ENCODE data around the gene TMEM175.
"Not testable (repeated sequence)": the region's sequence is repeated elsewhere in the genome, so short reads cannot be mapped to it uniquely, and the experiment has no call there.

TMEM175 gene

GRCh38 chr4:996997-997374 lies 64.7 kb downstream of the TMEM175 start:
- Histone ChIP-seq H3K27me3 (ENCODE audit: insufficient read depth, low read length) (peaks cover 54% of the 10 kb centered on the region), H3K4me3 (ENCODE audit: low read length) (no peak overlapping the region), H2AFZ (ENCODE audit: low read depth, low read length) (no peak overlapping the region), H3K9me3 (ENCODE audit: low read length) (peaks cover 11% of the 10 kb centered on the region), H3K36me3 (ENCODE audit: insufficient read depth, low read length) (no peaks in the 10 kb centered on the region), H3K4me1 (ENCODE audit: insufficient read depth, low read length) (peaks cover 19% of the 10 kb centered on the region)

GRCh38 chr4:997375-998071 lies 65.3 kb downstream of the TMEM175 start:
- Histone ChIP-seq H3K4me3 (ENCODE audit: low read length) (peak overlapping the region; percentile 33), H3K4me1 (ENCODE audit: insufficient read depth, low read length) (peaks cover 16% of the 10 kb centered on the region), H3K36me3 (ENCODE audit: insufficient read depth, low read length) (no peaks in the 10 kb centered on the region), H3K27me3 (ENCODE audit: insufficient read depth, low read length) (peaks cover 59% of the 10 kb centered on the region), H2AFZ (ENCODE audit: low read depth, low read length) (peak overlapping the region; percentile 67), H3K9me3 (ENCODE audit: low read length) (peaks cover 13% of the 10 kb centered on the region)

- Histone ChIP-seq H3K4me3 (ENCODE audit: low read length) (no peak overlapping the region), H3K9me3 (ENCODE audit: low read length) (peaks cover 13% of the 10 kb centered on the region), H3K27me3 (ENCODE audit: insufficient read depth, low read length) (peaks cover 65% of the 10 kb centered on the region), H3K4me1 (ENCODE audit: insufficient read depth, low read length) (peaks cover 11% of the 10 kb centered on the region), H3K36me3 (ENCODE audit: insufficient read depth, low read length) (no peaks in the 10 kb centered on the region), H2AFZ (ENCODE audit: low read depth, low read length) (no peak overlapping the region)
These were observed 65.9 kb downstream of the TMEM175 start for GRCh38 chr4:998096-998691.

- not testable (repeated sequence) for H2AFZ ChIP-seq (ENCODE audit: low read depth, low read length); H3K4me3 ChIP-seq (ENCODE audit: low read length); H3K36me3 ChIP-seq (ENCODE audit: insufficient read depth, low read length)
- Histone ChIP-seq H3K27me3 (ENCODE audit: insufficient read depth, low read length) (peaks cover 76% of the 10 kb centered on the region), H3K9me3 (ENCODE audit: low read length) (peaks cover 13% of the 10 kb centered on the region), H3K4me1 (ENCODE audit: insufficient read depth, low read length) (peaks cover 11% of the 10 kb centered on the region)
These were observed 67.1 kb downstream of the TMEM175 start for GRCh38 chr4:999240-999863.

GRCh38 chr4:999882-1000425 lies 67.7 kb downstream of the TMEM175 start:
- Histone ChIP-seq H3K27me3 (ENCODE audit: insufficient read depth, low read length) (peaks cover 82% of the 10 kb centered on the region), H3K4me1 (ENCODE audit: insufficient read depth, low read length) (peaks cover 11% of the 10 kb centered on the region), H3K9me3 (ENCODE audit: low read length) (peaks cover 15% of the 10 kb centered on the region), H2AFZ (ENCODE audit: low read depth, low read length) (no peak overlapping the region), H3K4me3 (ENCODE audit: low read length) (no peak overlapping the region), H3K36me3 (ENCODE audit: insufficient read depth, low read length) (no peaks in the 10 kb centered on the region)

GRCh38 chr4:1000686-1001260 lies 68.5 kb downstream of the TMEM175 start:
- H3K4me3 ChIP-seq (ENCODE audit: low read length), result no peak overlapping the region

GRCh38 chr4:1001561-1002130 lies 69.4 kb downstream of the TMEM175 start:
- no peak overlapping the region for H2AFZ ChIP-seq (ENCODE audit: low read depth, low read length)
- peaks cover 11% of the 10 kb centered on the region for H3K4me1 ChIP-seq (ENCODE audit: insufficient read depth, low read length)
- peaks cover 19% of the 10 kb centered on the region for H3K9me3 ChIP-seq (ENCODE audit: low read length)
- peaks cover 81% of the 10 kb centered on the region for H3K27me3 ChIP-seq (ENCODE audit: insufficient read depth, low read length)
- H3K36me3 ChIP-seq (ENCODE audit: insufficient read depth, low read length), result no peaks in the 10 kb centered on the region
- no peak overlapping the region for H3K4me3 ChIP-seq (ENCODE audit: low read length)

More at GRCh38 chr4:1000686-1001260, 68.5 kb downstream of the TMEM175 start:
- peaks cover 86% of the 10 kb centered on the region for H3K27me3 ChIP-seq (ENCODE audit: insufficient read depth, low read length)
- H3K4me1 ChIP-seq (ENCODE audit: insufficient read depth, low read length), result peaks cover 11% of the 10 kb centered on the region
- no peak overlapping the region for H2AFZ ChIP-seq (ENCODE audit: low read depth, low read length)
- peaks cover 19% of the 10 kb centered on the region for H3K9me3 ChIP-seq (ENCODE audit: low read length)
- no peaks in the 10 kb centered on the region for H3K36me3 ChIP-seq (ENCODE audit: insufficient read depth, low read length)

GRCh38 chr4:1002131-1002630 lies 69.9 kb downstream of the TMEM175 start:
- H2AFZ ChIP-seq (ENCODE audit: low read depth, low read length), result no peak overlapping the region
- H3K4me1 ChIP-seq (ENCODE audit: insufficient read depth, low read length), result peaks cover 11% of the 10 kb centered on the region
- no peak overlapping the region for H3K4me3 ChIP-seq (ENCODE audit: low read length)
- peaks cover 22% of the 10 kb centered on the region for H3K9me3 ChIP-seq (ENCODE audit: low read length)
- no peaks in the 10 kb centered on the region for H3K36me3 ChIP-seq (ENCODE audit: insufficient read depth, low read length)
- peaks cover 81% of the 10 kb centered on the region for H3K27me3 ChIP-seq (ENCODE audit: insufficient read depth, low read length)

- Histone ChIP-seq H3K36me3 (ENCODE audit: insufficient read depth, low read length) (no peaks in the 10 kb centered on the region), H3K9me3 (ENCODE audit: low read length) (peaks cover 22% of the 10 kb centered on the region), H3K4me1 (ENCODE audit: insufficient read depth, low read length) (peaks cover 8% of the 10 kb centered on the region), H3K27me3 (ENCODE audit: insufficient read depth, low read length) (peaks cover 83% of the 10 kb centered on the region), H2AFZ (ENCODE audit: low read depth, low read length) (no peak overlapping the region), H3K4me3 (ENCODE audit: low read length) (no peak overlapping the region)
These were observed 70.5 kb downstream of the TMEM175 start for GRCh38 chr4:1002631-1003251.

- H3K4me1 ChIP-seq (ENCODE audit: insufficient read depth, low read length), result peaks cover 7% of the 10 kb centered on the region
- H3K36me3 ChIP-seq (ENCODE audit: insufficient read depth, low read length), result no peaks in the 10 kb centered on the region
- no peak overlapping the region for H2AFZ ChIP-seq (ENCODE audit: low read depth, low read length)
- H3K4me3 ChIP-seq (ENCODE audit: low read length), result no peak overlapping the region
- H3K27me3 ChIP-seq (ENCODE audit: insufficient read depth, low read length), result peaks cover 82% of the 10 kb centered on the region
- H3K9me3 ChIP-seq (ENCODE audit: low read length), result peaks cover 22% of the 10 kb centered on the region
These were observed 71.2 kb downstream of the TMEM175 start for GRCh38 chr4:1003271-1004070.

- no peak overlapping the region for H3K4me3 ChIP-seq (ENCODE audit: low read length)
- H2AFZ ChIP-seq (ENCODE audit: low read depth, low read length), result no peak overlapping the region
- peaks cover 85% of the 10 kb centered on the region for H3K27me3 ChIP-seq (ENCODE audit: insufficient read depth, low read length)
- peaks cover 11% of the 10 kb centered on the region for H3K4me1 ChIP-seq (ENCODE audit: insufficient read depth, low read length)
- H3K9me3 ChIP-seq (ENCODE audit: low read length), result peaks cover 22% of the 10 kb centered on the region
- H3K36me3 ChIP-seq (ENCODE audit: insufficient read depth, low read length), result no peaks in the 10 kb centered on the region
These were observed 71.8 kb downstream of the TMEM175 start for GRCh38 chr4:1004071-1004418.

Data from neuron (in vitro differentiated cells).